ENCODE measurements around the gene FXR1. TPM values are rescaled to one million over a fixed set of nuclear protein-coding genes. Genes with fewer than 3 reads are reported as not detected.
"Not testable (repeated sequence)": the region's sequence is repeated elsewhere in the genome, so short reads cannot be mapped to it uniquely, and the experiment has no call there.

The FXR1 gene
- polyA plus RNA-seq = 10 to 100 TPM; 32.8 to 41.9 TPM

GRCh38 chr3:180912304-180913296 is at the start of gene FXR1:
Gene FXR1 (plus strand): TSS chr3:180912670. CDS start chr3:180912686, 16 bp downstream.
- H3K4me3 ChIP-seq (ENCODE audit: low read depth in 1 of 2, low read length in 2 of 2) = peak within 1 kb of the TSS; percentile 94 to 95
- no peaks in the 10 kb centered on the region for H3K9me3 ChIP-seq (ENCODE audit: control insufficient read depth in 2 of 2, insufficient read depth in 1 of 2, low read depth in 1 of 2, low read length in 1 of 2)
- 0% methylated on average over 68 of the region's 68 CpGs for WGBS, 2 donors
- H3K27ac ChIP-seq (ENCODE audit: low read depth in 2 of 2, low read length in 1 of 2) = peak within 1 kb of the TSS; percentile 78 to 96
- H3K4me1 ChIP-seq (ENCODE audit: control insufficient read depth in 2 of 2, insufficient read depth in 2 of 2, low read length in 1 of 2) = no peaks in the 10 kb centered on the region
- H3K36me3 ChIP-seq (ENCODE audit: control insufficient read depth in 2 of 2, insufficient read depth in 2 of 2, low read length in 1 of 2) = no peaks in the 10 kb centered on the region
- H3K27me3 ChIP-seq (ENCODE audit: control insufficient read depth in 1 of 2, insufficient read depth in 2 of 2, low read length in 2 of 2) = no peaks in the 10 kb centered on the region

- Histone ChIP-seq H3K4me1 (ENCODE audit: control insufficient read depth in 2 of 2, insufficient read depth in 2 of 2, low read length in 1 of 2) (peaks cover 0 to 6% of the 10 kb centered on the region in 2 donors), H3K36me3 (ENCODE audit: control insufficient read depth in 2 of 2, insufficient read depth in 2 of 2, low read length in 1 of 2) (no peaks in the 10 kb centered on the region), H3K27ac (ENCODE audit: low read depth in 2 of 2, low read length in 1 of 2) (no peak overlapping the region), H3K9me3 (ENCODE audit: control insufficient read depth in 2 of 2, insufficient read depth in 1 of 2, low read depth in 1 of 2, low read length in 1 of 2) (no peaks in the 10 kb centered on the region), H3K4me3 (ENCODE audit: low read depth in 1 of 2, low read length in 2 of 2) (peak overlapping the region in 1 of 2 donors; percentile 26), H3K27me3 (ENCODE audit: control insufficient read depth in 1 of 2, insufficient read depth in 2 of 2, low read length in 2 of 2) (no peaks in the 10 kb centered on the region)
- 14 to 18% methylated on average over 28 of the region's 28 CpGs for WGBS, 2 donors
Measured at GRCh38 chr3:180870008-180870699, 42.3 kb upstream of the FXR1 start.

GRCh38 chr3:180871901-180872300 is 40.6 kb upstream of the FXR1 start:
- no peak overlapping the region for H3K27ac ChIP-seq (ENCODE audit: low read depth in 2 of 2, low read length in 1 of 2)
- H3K27me3 ChIP-seq (ENCODE audit: control insufficient read depth in 1 of 2, insufficient read depth in 2 of 2, low read length in 2 of 2) = no peaks in the 10 kb centered on the region
- 28 to 34% methylated on average over 3 of the region's 3 CpGs for WGBS, 2 donors
- no peaks in the 10 kb centered on the region for H3K9me3 ChIP-seq (ENCODE audit: control insufficient read depth in 2 of 2, insufficient read depth in 1 of 2, low read depth in 1 of 2, low read length in 1 of 2)
- no peak overlapping the region for H3K4me3 ChIP-seq (ENCODE audit: low read depth in 1 of 2, low read length in 2 of 2)
- no peaks in the 10 kb centered on the region for H3K36me3 ChIP-seq (ENCODE audit: control insufficient read depth in 2 of 2, insufficient read depth in 2 of 2, low read length in 1 of 2)
- H3K4me1 ChIP-seq (ENCODE audit: control insufficient read depth in 2 of 2, insufficient read depth in 2 of 2, low read length in 1 of 2) = peaks cover 0 to 6% of the 10 kb centered on the region in 2 donors

GRCh38 chr3:180872430-180872829 is 40.0 kb upstream of the FXR1 start:
- H3K36me3 ChIP-seq (ENCODE audit: control insufficient read depth in 2 of 2, insufficient read depth in 2 of 2, low read length in 1 of 2); H3K4me1 ChIP-seq (ENCODE audit: control insufficient read depth in 2 of 2, insufficient read depth in 2 of 2, low read length in 1 of 2); H3K27ac ChIP-seq (ENCODE audit: low read depth in 2 of 2, low read length in 1 of 2); H3K9me3 ChIP-seq (ENCODE audit: control insufficient read depth in 2 of 2, insufficient read depth in 1 of 2, low read depth in 1 of 2, low read length in 1 of 2); H3K4me3 ChIP-seq (ENCODE audit: low read depth in 1 of 2, low read length in 2 of 2); H3K27me3 ChIP-seq (ENCODE audit: control insufficient read depth in 1 of 2, insufficient read depth in 2 of 2, low read length in 2 of 2): not testable (repeated sequence)
- 84 to 87% methylated on average over 9 of the region's 9 CpGs for WGBS, 2 donors

DNA sequence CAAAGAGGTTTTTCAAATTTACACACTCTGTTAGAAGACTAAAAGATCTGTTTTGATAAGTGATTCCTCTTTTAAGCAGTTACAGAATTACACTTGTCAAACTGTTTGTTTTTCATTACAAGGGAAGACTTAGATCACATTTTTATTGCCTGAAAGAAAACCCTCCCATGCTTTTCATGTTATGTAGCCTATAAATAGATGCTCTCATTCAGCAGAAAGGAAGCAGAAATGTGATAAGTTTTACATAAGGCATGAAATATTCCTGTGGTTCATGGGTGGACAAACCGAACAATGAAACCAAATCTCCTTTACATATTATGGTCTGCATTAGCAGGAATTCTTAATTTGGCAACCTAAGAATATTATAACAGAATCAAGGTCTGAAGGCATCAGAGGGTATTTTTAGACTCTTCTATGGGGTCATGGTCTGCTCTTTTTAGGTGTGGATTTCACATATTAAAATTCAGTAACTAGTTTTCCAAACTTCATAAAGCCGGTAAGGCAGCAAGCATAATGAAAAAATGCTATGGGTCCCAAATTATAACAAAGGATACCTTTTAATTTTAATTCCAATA is 37.3 kb upstream of the FXR1 start:
- 73 to 78% methylated on average over 2 of the region's 2 CpGs for WGBS, 2 donors
- no peaks in the 10 kb centered on the region for H3K36me3 ChIP-seq (ENCODE audit: control insufficient read depth in 2 of 2, insufficient read depth in 2 of 2, low read length in 1 of 2)

DNA sequence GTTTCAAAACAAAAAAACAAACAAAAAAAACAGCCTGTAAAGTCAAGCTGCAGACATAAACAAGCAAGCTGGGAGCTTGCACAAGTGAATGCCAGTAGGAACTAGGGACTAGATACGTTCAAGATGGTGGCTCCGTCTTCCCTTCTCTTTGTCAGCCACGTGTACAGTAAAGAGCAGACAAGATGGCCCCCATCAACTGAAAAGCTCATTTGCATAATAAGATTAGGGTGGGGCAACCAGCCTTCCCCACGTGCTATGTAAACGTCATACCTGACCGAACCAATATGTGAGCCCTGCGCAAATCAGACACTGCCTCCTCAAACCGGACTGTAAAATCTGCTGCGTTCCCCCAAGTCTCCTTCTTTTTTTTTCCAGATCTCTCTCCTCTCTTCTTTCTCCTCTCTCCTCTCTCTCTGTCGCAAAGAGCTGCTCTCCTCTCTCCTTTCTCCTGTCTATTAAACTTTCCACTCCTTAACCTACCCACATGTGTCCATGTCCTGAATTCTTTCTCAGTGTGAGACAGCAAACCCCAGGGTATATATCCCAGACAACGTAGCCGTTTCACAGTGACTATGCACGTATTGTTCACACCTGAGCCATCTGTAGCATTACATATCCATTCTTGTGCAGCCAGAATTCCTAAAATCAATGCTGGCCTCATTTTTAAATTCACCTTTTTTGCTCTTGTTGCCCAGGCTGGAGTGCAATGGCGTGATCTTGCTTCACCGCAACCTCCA is 31.2 kb upstream of the FXR1 start:
- Histone ChIP-seq H3K27me3 (ENCODE audit: control insufficient read depth in 1 of 2, insufficient read depth in 2 of 2, low read length in 2 of 2) (no peaks in the 10 kb centered on the region), H3K9me3 (ENCODE audit: control insufficient read depth in 2 of 2, insufficient read depth in 1 of 2, low read depth in 1 of 2, low read length in 1 of 2) (no peaks in the 10 kb centered on the region)
- 85 to 86% methylated on average over 15 of the region's 15 CpGs for WGBS, 2 donors

More for the DNA sequence above, 37.3 kb upstream of the FXR1 start:
- H3K4me1 ChIP-seq (ENCODE audit: control insufficient read depth in 2 of 2, insufficient read depth in 2 of 2, low read length in 1 of 2) = peaks cover 0 to 3% of the 10 kb centered on the region in 2 donors
- H3K27me3 ChIP-seq (ENCODE audit: control insufficient read depth in 1 of 2, insufficient read depth in 2 of 2, low read length in 2 of 2) = no peaks in the 10 kb centered on the region
- H3K4me3 ChIP-seq (ENCODE audit: low read depth in 1 of 2, low read length in 2 of 2) = no peak overlapping the region
- no peaks in the 10 kb centered on the region for H3K9me3 ChIP-seq (ENCODE audit: control insufficient read depth in 2 of 2, insufficient read depth in 1 of 2, low read depth in 1 of 2, low read length in 1 of 2)
- H3K27ac ChIP-seq (ENCODE audit: low read depth in 2 of 2, low read length in 1 of 2) = no peak overlapping the region

GRCh38 chr3:180882115-180882514 is 30.4 kb upstream of the FXR1 start:
- H3K27me3 ChIP-seq (ENCODE audit: control insufficient read depth in 1 of 2, insufficient read depth in 2 of 2, low read length in 2 of 2) = no peaks in the 10 kb centered on the region
- H3K9me3 ChIP-seq (ENCODE audit: control insufficient read depth in 2 of 2, insufficient read depth in 1 of 2, low read depth in 1 of 2, low read length in 1 of 2) = no peaks in the 10 kb centered on the region
- H3K4me3 ChIP-seq (ENCODE audit: low read depth in 1 of 2, low read length in 2 of 2) = no peak overlapping the region
- no peaks in the 10 kb centered on the region for H3K4me1 ChIP-seq (ENCODE audit: control insufficient read depth in 2 of 2, insufficient read depth in 2 of 2, low read length in 1 of 2)
- no peaks in the 10 kb centered on the region for H3K36me3 ChIP-seq (ENCODE audit: control insufficient read depth in 2 of 2, insufficient read depth in 2 of 2, low read length in 1 of 2)
- no peak overlapping the region for H3K27ac ChIP-seq (ENCODE audit: low read depth in 2 of 2, low read length in 1 of 2)
- 76 to 82% methylated on average over 4 of the region's 4 CpGs for WGBS, 2 donors

More for the DNA sequence above, 31.2 kb upstream of the FXR1 start:
- Histone ChIP-seq H3K36me3 (ENCODE audit: control insufficient read depth in 2 of 2, insufficient read depth in 2 of 2, low read length in 1 of 2) (no peaks in the 10 kb centered on the region), H3K4me3 (ENCODE audit: low read depth in 1 of 2, low read length in 2 of 2) (no peak overlapping the region), H3K27ac (ENCODE audit: low read depth in 2 of 2, low read length in 1 of 2) (no peak overlapping the region), H3K4me1 (ENCODE audit: control insufficient read depth in 2 of 2, insufficient read depth in 2 of 2, low read length in 1 of 2) (no peaks in the 10 kb centered on the region)

DNA sequence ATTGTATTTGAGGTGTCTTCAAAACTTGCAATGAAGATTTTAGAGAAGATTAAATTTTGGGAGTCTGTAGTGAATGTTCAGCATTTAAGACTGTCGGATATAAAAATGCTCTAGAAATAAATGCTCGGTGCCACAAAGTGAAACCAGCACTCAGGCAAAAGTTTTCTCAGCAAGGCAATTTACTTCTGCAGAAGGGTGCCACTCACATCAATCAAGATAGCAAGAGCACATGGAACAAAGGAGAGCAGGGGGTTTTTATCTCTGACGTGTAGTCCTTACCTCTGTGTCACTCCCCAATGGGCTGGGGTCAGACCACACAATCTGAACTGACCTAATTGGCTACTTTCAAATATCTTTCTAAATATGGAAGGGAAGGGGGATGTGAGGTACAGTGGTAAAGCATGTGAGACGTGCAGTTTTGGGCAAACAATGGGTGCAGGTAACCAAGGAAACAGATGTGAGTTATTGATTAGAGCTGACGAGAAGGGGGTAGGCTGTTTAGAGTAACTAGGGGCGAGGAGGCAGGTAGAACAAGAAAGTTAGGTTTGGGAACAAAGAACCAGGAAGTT is 23.4 kb upstream of the FXR1 start:
- Histone ChIP-seq H3K27me3 (ENCODE audit: control insufficient read depth in 1 of 2, insufficient read depth in 2 of 2, low read length in 2 of 2) (no peaks in the 10 kb centered on the region), H3K36me3 (ENCODE audit: control insufficient read depth in 2 of 2, insufficient read depth in 2 of 2, low read length in 1 of 2) (no peaks in the 10 kb centered on the region), H3K4me1 (ENCODE audit: control insufficient read depth in 2 of 2, insufficient read depth in 2 of 2, low read length in 1 of 2) (no peaks in the 10 kb centered on the region), H3K9me3 (ENCODE audit: control insufficient read depth in 2 of 2, insufficient read depth in 1 of 2, low read depth in 1 of 2, low read length in 1 of 2) (peaks cover 0 to 8% of the 10 kb centered on the region in 2 donors), H3K27ac (ENCODE audit: low read depth in 2 of 2, low read length in 1 of 2) (no peak overlapping the region), H3K4me3 (ENCODE audit: low read depth in 1 of 2, low read length in 2 of 2) (no peak overlapping the region)
- WGBS, 2 donors = 66 to 73% methylated on average over 6 of the region's 6 CpGs

DNA sequence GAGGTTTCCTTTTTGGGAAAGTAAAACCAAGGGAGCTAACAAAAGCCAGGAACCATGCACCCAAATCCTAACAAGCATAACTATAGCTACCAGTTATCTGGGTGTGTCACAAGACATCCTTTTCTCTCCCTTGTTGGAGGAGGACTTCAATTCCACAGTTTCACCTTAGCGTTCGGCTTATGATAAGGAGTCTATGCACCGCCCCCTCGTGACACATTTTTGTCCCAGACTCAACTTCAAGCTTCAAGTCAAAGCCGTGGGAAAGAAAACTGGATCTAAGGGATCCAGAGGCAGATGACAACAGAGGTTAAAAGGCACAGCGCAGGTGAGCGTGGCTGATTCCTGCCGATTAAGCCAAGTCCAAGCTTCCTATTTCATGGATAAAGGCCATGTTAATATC is 13.9 kb upstream of the FXR1 start:
- WGBS, 2 donors = 87 to 90% methylated on average over 8 of the region's 8 CpGs
- Histone ChIP-seq H3K4me3 (ENCODE audit: low read depth in 1 of 2, low read length in 2 of 2) (no peak overlapping the region), H3K27me3 (ENCODE audit: control insufficient read depth in 1 of 2, insufficient read depth in 2 of 2, low read length in 2 of 2) (no peaks in the 10 kb centered on the region), H3K4me1 (ENCODE audit: control insufficient read depth in 2 of 2, insufficient read depth in 2 of 2, low read length in 1 of 2) (no peaks in the 10 kb centered on the region), H3K27ac (ENCODE audit: low read depth in 2 of 2, low read length in 1 of 2) (no peak overlapping the region), H3K36me3 (ENCODE audit: control insufficient read depth in 2 of 2, insufficient read depth in 2 of 2, low read length in 1 of 2) (no peaks in the 10 kb centered on the region), H3K9me3 (ENCODE audit: control insufficient read depth in 2 of 2, insufficient read depth in 1 of 2, low read depth in 1 of 2, low read length in 1 of 2) (peaks cover 3% of the 10 kb centered on the region in 2 donors)

Measured in esophagus (tissue), 2 donors.